IMR-90 (cell line): ENCODE measurements around the gene GARIN6.

Experiments used
- NFE2L2 ChIP-seq: fragments of 150-350 bp; IDR thresholded peaks from 2 replicates; pipeline ENCODE4 v1.6.1; 2016; ENCODE audit warnings: low read depth, mild to moderate bottlenecking, low read length
- POLR2A ChIP-seq: IDR thresholded peaks from 2 replicates; pipeline ENCODE4 v1.6.1; 2012; ENCODE audit warnings: mild to moderate bottlenecking, low read depth, low read length
- TF ChIP-seq, protein P1 (sequence below): fragments of 150-350 bp; IDR thresholded peaks from 2 replicates; pipeline ENCODE4 v1.6.1; 2017; ENCODE audit warnings: mild to moderate bottlenecking, antibody characterized with exemption, low read length, low read depth
- TF ChIP-seq, protein P2 (sequence below): conservative IDR thresholded peaks from 2 replicates; pipeline ENCODE4 v1.5.1; 2012; ENCODE audit warnings: mild to moderate bottlenecking, low read depth, low read length, improper control_type of control experiment

DNA sequence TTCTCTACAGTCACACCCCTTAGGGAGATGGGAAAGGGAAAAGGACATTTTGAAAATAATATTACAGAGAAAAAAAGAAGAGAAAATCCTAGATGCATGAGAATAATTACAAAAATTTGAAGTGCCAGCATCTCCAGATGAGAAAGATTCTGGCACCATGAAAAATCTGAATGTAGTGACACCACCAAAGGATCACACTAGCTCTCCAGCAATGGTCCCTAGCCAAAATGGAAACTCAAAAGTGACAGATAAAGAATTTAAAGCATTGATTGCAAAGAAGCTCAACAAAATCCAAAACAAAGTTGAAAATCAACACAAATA lies 27.4 kb upstream of the GARIN6 start:
- TF ChIP-seq NFE2L2, result no peak
- TF ChIP-seq POLR2A, result no peak
- TF ChIP-seq, protein P1, sequence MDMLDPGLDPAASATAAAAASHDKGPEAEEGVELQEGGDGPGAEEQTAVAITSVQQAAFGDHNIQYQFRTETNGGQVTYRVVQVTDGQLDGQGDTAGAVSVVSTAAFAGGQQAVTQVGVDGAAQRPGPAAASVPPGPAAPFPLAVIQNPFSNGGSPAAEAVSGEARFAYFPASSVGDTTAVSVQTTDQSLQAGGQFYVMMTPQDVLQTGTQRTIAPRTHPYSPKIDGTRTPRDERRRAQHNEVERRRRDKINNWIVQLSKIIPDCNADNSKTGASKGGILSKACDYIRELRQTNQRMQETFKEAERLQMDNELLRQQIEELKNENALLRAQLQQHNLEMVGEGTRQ, result no peak
- TF ChIP-seq, protein P2, sequence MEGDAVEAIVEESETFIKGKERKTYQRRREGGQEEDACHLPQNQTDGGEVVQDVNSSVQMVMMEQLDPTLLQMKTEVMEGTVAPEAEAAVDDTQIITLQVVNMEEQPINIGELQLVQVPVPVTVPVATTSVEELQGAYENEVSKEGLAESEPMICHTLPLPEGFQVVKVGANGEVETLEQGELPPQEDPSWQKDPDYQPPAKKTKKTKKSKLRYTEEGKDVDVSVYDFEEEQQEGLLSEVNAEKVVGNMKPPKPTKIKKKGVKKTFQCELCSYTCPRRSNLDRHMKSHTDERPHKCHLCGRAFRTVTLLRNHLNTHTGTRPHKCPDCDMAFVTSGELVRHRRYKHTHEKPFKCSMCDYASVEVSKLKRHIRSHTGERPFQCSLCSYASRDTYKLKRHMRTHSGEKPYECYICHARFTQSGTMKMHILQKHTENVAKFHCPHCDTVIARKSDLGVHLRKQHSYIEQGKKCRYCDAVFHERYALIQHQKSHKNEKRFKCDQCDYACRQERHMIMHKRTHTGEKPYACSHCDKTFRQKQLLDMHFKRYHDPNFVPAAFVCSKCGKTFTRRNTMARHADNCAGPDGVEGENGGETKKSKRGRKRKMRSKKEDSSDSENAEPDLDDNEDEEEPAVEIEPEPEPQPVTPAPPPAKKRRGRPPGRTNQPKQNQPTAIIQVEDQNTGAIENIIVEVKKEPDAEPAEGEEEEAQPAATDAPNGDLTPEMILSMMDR, result no peak
